ENCODE data around the gene ARHGAP33.

ARHGAP33 gene

GRCh38 chr19:35736913-35737886, 38.2 kb upstream of the ARHGAP33 start:
- in situ Hi-C loops (cut with MboI; ENCODE audit: low sequenced_read_pairs, unreplicated experiment), result no loop called here
- no peak for TF ChIP-seq CTCF (IDR thresholded peaks at IDR 0.05; ENCODE audit: borderline replicate concordance, control extremely low read depth, extremely low read depth, insufficient read depth, missing control alignments)
- DNase-seq (ENCODE audit: low spot score), result no peak

- in situ Hi-C loops (cut with MboI; ENCODE audit: low sequenced_read_pairs, unreplicated experiment), result no loop called here
- TF ChIP-seq CTCF (IDR thresholded peaks at IDR 0.05; ENCODE audit: borderline replicate concordance, control extremely low read depth, extremely low read depth, insufficient read depth, missing control alignments), result no peak
- DNase-seq (ENCODE audit: low spot score), result no peak
Observed at GRCh38 chr19:35738021-35738886, 37.1 kb upstream of the ARHGAP33 start.

GRCh38 chr19:35738887-35739229, 36.5 kb upstream of the ARHGAP33 start:
- TF ChIP-seq CTCF (IDR thresholded peaks at IDR 0.05; ENCODE audit: borderline replicate concordance, control extremely low read depth, extremely low read depth, insufficient read depth, missing control alignments), result no peak
- in situ Hi-C loops (cut with MboI; ENCODE audit: low sequenced_read_pairs, unreplicated experiment), result no loop called here
- DNase-seq (ENCODE audit: low spot score), result no peak

- no peak for TF ChIP-seq CTCF (IDR thresholded peaks at IDR 0.05; ENCODE audit: borderline replicate concordance, control extremely low read depth, extremely low read depth, insufficient read depth, missing control alignments)
- no peak for DNase-seq (ENCODE audit: low spot score)
- in situ Hi-C loops (cut with MboI; ENCODE audit: low sequenced_read_pairs, unreplicated experiment), result no loop called here
Observed at GRCh38 chr19:35739275-35740107, 35.9 kb upstream of the ARHGAP33 start.

- DNase-seq (ENCODE audit: low spot score), result no peak
- no peak for TF ChIP-seq CTCF (IDR thresholded peaks at IDR 0.05; ENCODE audit: borderline replicate concordance, control extremely low read depth, extremely low read depth, insufficient read depth, missing control alignments)
- in situ Hi-C loops (cut with MboI; ENCODE audit: low sequenced_read_pairs, unreplicated experiment), result no loop called here
Observed at GRCh38 chr19:35740108-35740422, 35.3 kb upstream of the ARHGAP33 start.

Measured in GM13976 (cell line).